HEK293 (cell line): ENCODE results near the gene AGAP3.

Experiments
- CTCF ChIA-PET: fragments of 350-600 bp; formaldehyde crosslinking; extraction: SDS; loops from one replicate; lab custom pipeline; 2021; ENCODE audit warnings: antibody characterized with exemption; lab: Yijun Ruan, JAX
- POLR2A ChIA-PET: fragments of 300-600 bp; formaldehyde crosslinking; extraction: SDS; loops from one replicate; lab custom pipeline; 2020; ENCODE audit warnings: antibody characterized with exemption, inconsistent platforms; lab: Yijun Ruan, JAX
- H3K27ac ChIP-seq: fragments of 200-500 bp; sonication (Bioruptor generic); 2 replicates; pipeline ENCODE4 v1.5.1; 2014; ENCODE audit warnings: low read depth, low read length, control low read depth, inconsistent platforms; ENCODE audit errors: extremely low read depth
- H3K36me3 ChIP-seq, 2 experiments: fragments of 200-500 bp in 1 of 2; sonication (Bioruptor generic) in 1 of 2; 1 replicate in 1 of 2; 2 replicates in 1 of 2; pipeline ENCODE4 v1.5.1; 2014 to 2017; ENCODE audit warnings: inconsistent platforms in 2 of 2, low read length in 2 of 2; ENCODE audit not compliant: control insufficient read depth in 2 of 2, insufficient read depth in 1 of 2
- H3K4me1 ChIP-seq: fragments of 200-500 bp; sonication (Bioruptor generic); 2 replicates; pipeline ENCODE4 v1.5.1; 2014; ENCODE audit warnings: mild to moderate bottlenecking, low read length, inconsistent platforms; ENCODE audit not compliant: control insufficient read depth, insufficient read depth
- H3K4me3 ChIP-seq: 2 replicates; pipeline ENCODE4 v1.5.1; 2011; ENCODE audit warnings: low read depth, mild to moderate bottlenecking, control low read depth, low read length, moderate library complexity
- H3K9me3 ChIP-seq: fragments of 200-500 bp; sonication (Bioruptor generic); 2 replicates; pipeline ENCODE4 v1.5.1; 2014; ENCODE audit warnings: low read depth, low read length, inconsistent platforms; ENCODE audit not compliant: control insufficient read depth, insufficient read depth
- GLIS2 ChIP-seq: fragments of 450-650 bp; formaldehyde crosslinking; IDR thresholded peaks from 2 replicates; pipeline ENCODE4 v1.5.1; 2016; ENCODE audit warnings: missing biosample characterization, missing genetic modification characterization
- KLF1 ChIP-seq: fragments of 450-650 bp; formaldehyde crosslinking; IDR thresholded peaks from 2 replicates; pipeline ENCODE4 v1.5.1; 2016; ENCODE audit warnings: missing biosample characterization, missing genetic modification characterization
- PRDM1 ChIP-seq: fragments of 450-650 bp; formaldehyde crosslinking; IDR thresholded peaks from 2 replicates; pipeline ENCODE4; 2016; ENCODE audit warnings: missing biosample characterization, missing genetic modification characterization
- SP7 ChIP-seq: fragments of 450-650 bp; formaldehyde crosslinking; IDR thresholded peaks from 2 replicates; pipeline ENCODE4 v1.5.1; 2016; ENCODE audit warnings: missing biosample characterization, missing genetic modification characterization
- TRIM28 ChIP-seq: IDR thresholded peaks from 2 replicates; pipeline ENCODE4 v1.6.1; 2011; ENCODE audit warnings: low read length, control low read depth, borderline replicate concordance
- ZEB2 ChIP-seq: fragments of 450-650 bp; formaldehyde crosslinking; IDR thresholded peaks from 2 replicates; pipeline ENCODE4 v1.5.1; 2016; ENCODE audit warnings: missing biosample characterization, missing genetic modification characterization
- ZIC2 ChIP-seq: fragments of 450-650 bp; formaldehyde crosslinking; IDR thresholded peaks from 2 replicates; pipeline ENCODE4 v1.5.1; 2016; ENCODE audit warnings: missing biosample characterization, missing genetic modification characterization
- ZNF10 ChIP-seq: fragments of 450-650 bp; formaldehyde crosslinking; IDR thresholded peaks from 2 replicates; pipeline ENCODE4 v1.5.1; 2017; ENCODE audit warnings: missing biosample characterization, missing genetic modification characterization
- ZNF121 ChIP-seq: fragments of 450-650 bp; formaldehyde crosslinking; IDR thresholded peaks from 2 replicates; pipeline ENCODE4 v1.5.1; 2016; ENCODE audit warnings: missing biosample characterization, missing genetic modification characterization
- ZNF18 ChIP-seq: fragments of 450-650 bp; formaldehyde crosslinking; IDR thresholded peaks from 2 replicates; pipeline ENCODE4 v1.5.1; 2016; ENCODE audit warnings: missing biosample characterization, missing genetic modification characterization
- ZNF362 ChIP-seq: fragments of 450-650 bp; formaldehyde crosslinking; IDR thresholded peaks from 2 replicates; pipeline ENCODE4 v1.5.1; 2016; ENCODE audit warnings: missing biosample characterization, missing genetic modification characterization
- ZNF548 ChIP-seq: fragments of 450-650 bp; formaldehyde crosslinking; IDR thresholded peaks from 2 replicates; pipeline ENCODE4 v1.5.1; 2016; ENCODE audit warnings: missing biosample characterization, missing genetic modification characterization
- ZNF600 ChIP-seq: fragments of 450-650 bp; formaldehyde crosslinking; IDR thresholded peaks from 2 replicates; pipeline ENCODE4 v1.5.1; 2016; ENCODE audit warnings: missing biosample characterization, missing genetic modification characterization
- ZNF629 ChIP-seq: fragments of 450-650 bp; formaldehyde crosslinking; IDR thresholded peaks from 2 replicates; pipeline ENCODE4 v1.5.1; 2017; ENCODE audit warnings: missing biosample characterization, missing genetic modification characterization
- ZNF692 ChIP-seq: fragments of 450-650 bp; formaldehyde crosslinking; IDR thresholded peaks from 2 replicates; pipeline ENCODE4 v1.5.1; 2016; ENCODE audit warnings: missing biosample characterization, missing genetic modification characterization
- TF ChIP-seq, protein P1 (sequence below): fragments of 450-650 bp; formaldehyde crosslinking; IDR thresholded peaks from 2 replicates; pipeline ENCODE4 v1.5.1; 2016; ENCODE audit warnings: missing biosample characterization, missing genetic modification characterization, borderline replicate concordance

Gene AGAP3

GRCh38 chr7:151104411-151105235, 18.3 kb downstream of the AGAP3 start:
- CTCF ChIA-PET, result interaction anchor here (0.6 to 0.9 kb wide), 4 partner anchors 19 to 211 kb away, joined by 3 to 4 read pairs (median 4); partner anchors contain the start of gene GBX1
- TF ChIP-seq ZNF10 (tag by site-specific recombination) (peak; percentile 70), ZNF600 (tag by site-specific recombination) (peak; percentile 70), TRIM28 (no peak), PRDM1 (tag by site-specific recombination) (no peak), ZNF18 (peak; percentile 87)
- H3K4me1 ChIP-seq, result no peaks in the 10 kb centered on the region

GRCh38 chr7:151107882-151108281, 21.6 kb downstream of the AGAP3 start:
- TF ChIP-seq ZIC2 (peak; percentile 39; the same call in 1 of the 2 replicates), GLIS2 (tag by site-specific recombination) (0 out of 2 replicates have a peak, but pooled peaks have one; percentile 37), ZNF121 (tag by site-specific recombination) (no peak)
- TF ChIP-seq, protein P1, sequence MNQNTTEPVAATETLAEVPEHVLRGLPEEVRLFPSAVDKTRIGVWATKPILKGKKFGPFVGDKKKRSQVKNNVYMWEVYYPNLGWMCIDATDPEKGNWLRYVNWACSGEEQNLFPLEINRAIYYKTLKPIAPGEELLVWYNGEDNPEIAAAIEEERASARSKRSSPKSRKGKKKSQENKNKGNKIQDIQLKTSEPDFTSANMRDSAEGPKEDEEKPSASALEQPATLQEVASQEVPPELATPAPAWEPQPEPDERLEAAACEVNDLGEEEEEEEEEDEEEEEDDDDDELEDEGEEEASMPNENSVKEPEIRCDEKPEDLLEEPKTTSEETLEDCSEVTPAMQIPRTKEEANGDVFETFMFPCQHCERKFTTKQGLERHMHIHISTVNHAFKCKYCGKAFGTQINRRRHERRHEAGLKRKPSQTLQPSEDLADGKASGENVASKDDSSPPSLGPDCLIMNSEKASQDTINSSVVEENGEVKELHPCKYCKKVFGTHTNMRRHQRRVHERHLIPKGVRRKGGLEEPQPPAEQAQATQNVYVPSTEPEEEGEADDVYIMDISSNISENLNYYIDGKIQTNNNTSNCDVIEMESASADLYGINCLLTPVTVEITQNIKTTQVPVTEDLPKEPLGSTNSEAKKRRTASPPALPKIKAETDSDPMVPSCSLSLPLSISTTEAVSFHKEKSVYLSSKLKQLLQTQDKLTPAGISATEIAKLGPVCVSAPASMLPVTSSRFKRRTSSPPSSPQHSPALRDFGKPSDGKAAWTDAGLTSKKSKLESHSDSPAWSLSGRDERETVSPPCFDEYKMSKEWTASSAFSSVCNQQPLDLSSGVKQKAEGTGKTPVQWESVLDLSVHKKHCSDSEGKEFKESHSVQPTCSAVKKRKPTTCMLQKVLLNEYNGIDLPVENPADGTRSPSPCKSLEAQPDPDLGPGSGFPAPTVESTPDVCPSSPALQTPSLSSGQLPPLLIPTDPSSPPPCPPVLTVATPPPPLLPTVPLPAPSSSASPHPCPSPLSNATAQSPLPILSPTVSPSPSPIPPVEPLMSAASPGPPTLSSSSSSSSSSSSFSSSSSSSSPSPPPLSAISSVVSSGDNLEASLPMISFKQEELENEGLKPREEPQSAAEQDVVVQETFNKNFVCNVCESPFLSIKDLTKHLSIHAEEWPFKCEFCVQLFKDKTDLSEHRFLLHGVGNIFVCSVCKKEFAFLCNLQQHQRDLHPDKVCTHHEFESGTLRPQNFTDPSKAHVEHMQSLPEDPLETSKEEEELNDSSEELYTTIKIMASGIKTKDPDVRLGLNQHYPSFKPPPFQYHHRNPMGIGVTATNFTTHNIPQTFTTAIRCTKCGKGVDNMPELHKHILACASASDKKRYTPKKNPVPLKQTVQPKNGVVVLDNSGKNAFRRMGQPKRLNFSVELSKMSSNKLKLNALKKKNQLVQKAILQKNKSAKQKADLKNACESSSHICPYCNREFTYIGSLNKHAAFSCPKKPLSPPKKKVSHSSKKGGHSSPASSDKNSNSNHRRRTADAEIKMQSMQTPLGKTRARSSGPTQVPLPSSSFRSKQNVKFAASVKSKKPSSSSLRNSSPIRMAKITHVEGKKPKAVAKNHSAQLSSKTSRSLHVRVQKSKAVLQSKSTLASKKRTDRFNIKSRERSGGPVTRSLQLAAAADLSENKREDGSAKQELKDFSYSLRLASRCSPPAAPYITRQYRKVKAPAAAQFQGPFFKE (tag by site-specific recombination), result no peak
- ChIA-PET POLR2A (interaction anchor here (0.6 to 1.7 kb wide), 3 partner anchors 20 to 60 kb away, joined by 3 to 4 read pairs (median 3); partner anchors contain the start of genes ASIC3 and FASTK), CTCF (interaction anchor here (0.7 to 2.3 kb wide), 4 partner anchors 16 to 210 kb away, joined by 3 to 10 read pairs (median 4); no protein-coding TSS in a partner anchor)
- no peak overlapping the region for H3K27ac ChIP-seq
- no peaks in the 10 kb centered on the region for H3K9me3 ChIP-seq
- peaks cover 0 to 28% of the 10 kb centered on the region in 2 experiments; a peak in 2 of 3 replicates for H3K36me3 ChIP-seq
- H3K4me3 ChIP-seq, result no peak overlapping the region
- no peaks in the 10 kb centered on the region for H3K4me1 ChIP-seq

More at GRCh38 chr7:151104411-151105235, 18.3 kb downstream of the AGAP3 start:
- Histone ChIP-seq H3K9me3 (no peaks in the 10 kb centered on the region), H3K4me3 (no peak overlapping the region), H3K36me3 (peaks cover 0 to 31% of the 10 kb centered on the region in 2 experiments; a peak in 2 of 3 replicates), H3K27ac (no peak overlapping the region)
- POLR2A ChIA-PET, result no interaction called here

DNA sequence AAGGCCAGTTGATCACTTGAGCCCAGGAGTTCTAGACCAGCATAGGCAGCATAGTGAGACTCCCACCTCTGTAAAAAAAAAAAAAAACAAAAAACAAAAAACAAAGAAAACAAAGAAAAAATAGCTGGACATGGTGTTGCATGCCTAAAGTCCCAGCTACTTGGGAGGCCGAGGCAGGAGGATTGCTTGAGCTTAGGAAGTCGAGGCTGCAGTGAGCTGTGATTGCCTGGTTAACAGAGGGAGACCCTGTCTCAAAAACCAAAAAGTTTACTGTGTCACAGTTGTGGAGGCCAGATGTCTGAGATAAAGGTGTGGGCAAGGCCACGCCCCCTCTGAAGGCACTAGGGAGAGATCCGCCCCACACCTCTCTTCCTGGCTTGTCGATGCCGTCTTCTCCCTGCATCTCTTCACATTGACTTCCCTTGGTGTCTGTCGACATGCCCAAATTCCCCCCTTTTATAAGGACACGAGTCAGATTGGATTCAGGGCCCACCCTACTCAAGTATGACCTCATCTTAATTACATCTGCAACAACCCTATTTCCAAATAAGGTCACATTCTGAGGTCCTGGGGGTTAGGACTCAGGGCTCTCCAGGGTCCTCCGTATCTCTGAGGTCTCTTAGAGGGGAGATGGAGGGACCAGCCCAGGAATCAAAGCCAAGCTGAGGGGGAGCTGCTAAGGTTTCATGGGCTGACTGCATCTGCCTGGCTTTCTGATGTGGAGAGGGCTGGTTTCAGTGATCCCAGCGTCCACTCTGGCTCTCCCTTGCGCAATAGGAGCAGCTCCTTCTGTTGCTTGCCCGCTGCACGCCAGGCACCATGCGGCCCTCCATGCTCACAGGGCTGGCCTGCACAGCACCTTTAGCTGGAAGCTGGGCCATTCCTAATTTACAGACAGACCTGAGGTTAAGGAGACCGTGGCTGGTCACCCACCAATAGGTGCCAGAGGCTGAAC, 23.1 kb downstream of the AGAP3 start:
- no peaks in the 10 kb centered on the region for H3K9me3 ChIP-seq
- no peaks in the 10 kb centered on the region for H3K4me1 ChIP-seq
- 0 out of 2 replicates have a peak overlapping the region, but pooled peaks have one; percentile 17 for H3K27ac ChIP-seq
- ChIA-PET CTCF (interaction anchor here (0.6 to 5.5 kb wide), 17 partner anchors 8 to 240 kb away, joined by 3 to 43 read pairs (median 4); partner anchors contain the start of gene FASTK), POLR2A (interaction anchor here (0.7 to 1.8 kb wide), 8 partner anchors 21 to 81 kb away, joined by 3 to 5 read pairs (median 3); partner anchors contain the start of genes ABCB8 and AGAP3)
- no peak overlapping the region for H3K4me3 ChIP-seq
- H3K36me3 ChIP-seq, result peaks cover 0 to 15% of the 10 kb centered on the region in 2 experiments; a peak in 2 of 3 replicates
- 0 out of 2 replicates have a peak, but pooled peaks have one; percentile 20 for TF ChIP-seq GLIS2 (tag by site-specific recombination)
- TF ChIP-seq ZNF362 (tag by site-specific recombination), result 0 out of 2 replicates have a peak, but pooled peaks have one; percentile 59
- no peak for TF ChIP-seq ZNF548 (tag by site-specific recombination)
- TF ChIP-seq ZNF692 (tag by site-specific recombination), result peak; percentile 95
- TF ChIP-seq SP7 (tag by site-specific recombination), result 0 out of 2 replicates have a peak, but pooled peaks have one; percentile 51
- 0 out of 2 replicates have a peak, but pooled peaks have one; percentile 22 for TF ChIP-seq ZEB2 (tag by site-specific recombination)
- TF ChIP-seq KLF1 (tag by site-specific recombination), result 0 out of 2 replicates have a peak, but pooled peaks have one; percentile 33
- peak; percentile 40; the same call in 1 of the 2 replicates for TF ChIP-seq ZNF629 (tag by site-specific recombination)
